Pancreas (tissue), 10 donors: ENCODE results near the gene ABCC9. TPM values are rescaled to one million over a fixed set of nuclear protein-coding genes. Genes with fewer than 3 reads are reported as not detected.
A peak's percentile ranks its signal among the peaks of the same experiment; 100 is the strongest.
"Not testable (repeated sequence)": the region's sequence is repeated elsewhere in the genome, so short reads cannot be mapped to it uniquely, and the experiment has no call there.

Experiments used
- ATAC-seq, 4 donors: fragments of 200-7000 bp; cut with Tn5 transposase; one replicate each; pipeline versions ENCODE4 v1.8.0 to v1.9.1; 2020; ENCODE audit warnings: mild to moderate bottlenecking in 4 of 4, moderate library complexity in 4 of 4
- DNase-seq, 6 donors: peaks; one replicate each; pipeline ENCODE4 v3.0.0-alpha.2; 2020
- FAIRE-seq: peaks from 2 replicates; lab custom pipeline; 2012; peaks lifted over from hg19 to GRCh38; lab: Jason Lieb, UNC
- H3K27ac ChIP-seq, 4 donors: fragments of 200-600 bp; sonication (generic); 1 replicate in 3 of 4; 2 replicates in 1 of 4; pipeline versions ENCODE4 v1.5.0 to v1.8.0; 2020
- H3K27me3 ChIP-seq, 4 donors: fragments of 200-600 bp; one replicate each; pipeline ENCODE4 v1.8.0; 2021
- H3K36me3 ChIP-seq, 3 donors: fragments of 200-600 bp; sonication (generic) in 1 of 3; one replicate each; pipeline versions ENCODE4 v1.5.0 to v1.8.0; 2020 to 2021
- H3K4me1 ChIP-seq, 3 donors: fragments of 200-600 bp; one replicate each; pipeline ENCODE4 v1.8.0; 2021
- H3K4me3 ChIP-seq, 4 donors: fragments of 200-600 bp; sonication (generic) in 2 of 4; one replicate each; pipeline versions ENCODE4 v1.5.0 to v1.8.0; 2020 to 2021
- H3K9me3 ChIP-seq, 4 donors: fragments of 200-600 bp; one replicate each; pipeline ENCODE4 v1.8.0; 2021
- WGBS, 2 donors: extraction: QIAGEN DNeasy Blood & Tissue Kit; methylation state at CpG; one replicate each; pipeline ENCODE4 v1.1.7; 2013; 5-methylcytosine and 5-hydroxymethylcytosine counted together
- intact Hi-C, 3 donors: fragments of 100-400 bp; cut with DNase I; formaldehyde crosslinking; loops; one replicate each; pipeline versions ENCODE4 v1.11.1 to v1.14.2; 2022
- polyA plus RNA-seq, 2 donors: library from polyadenylated mRNA; stranded (reverse); fragments of 200-250 nt; gene quantifications; one replicate each; pipeline ENCODE4 v1.2.3, GENCODE V29; 2013
- total RNA-seq, 6 donors: library from RNA; stranded (reverse); fragmentation: NEBNext Ultra II Directional in 4 of 6; extraction: Animal tissue kit (Norgen Biotek cat#: 25700) in 4 of 6; gene quantifications; one replicate each; pipeline versions ENCODE4 v1.2.1 to v1.2.4, GENCODE V29; 2021 to 2023
- TF ChIP-seq, protein P1 (sequence below), 4 donors: fragments of 200-600 bp; sonication (generic) in 3 of 4; IDR thresholded peaks; one replicate each; pipeline versions ENCODE4 v1.5.0 to v1.8.0; 2021; ENCODE audit warnings: antibody characterized with exemption in 4 of 4
- donor health status: healthy with polysubstance abuse.
- donor health status: DM: no; HTN: no; CAD: no; lungs with moderate emphysema.
- donor health status: DM: no; HTN: no; CAD: no.
- donor health status: control.
- donor health status: control.
- donor health status: Bipolar disorder and iron deficiency.
- donor health status: DM: yes; HTN: yes; CAD: no.
- donor health status: DM: no; HTN: no; CAD: no.
- donor health status: DM: no; HTN: no; CAD: no.
- donor health status: DM: yes; HTN: yes; CAD: no.

Gene ABCC9
- total and polyA plus RNA-seq, 8 donors, result 1.4 to 19.3 (median 5.5) TPM

DNA sequence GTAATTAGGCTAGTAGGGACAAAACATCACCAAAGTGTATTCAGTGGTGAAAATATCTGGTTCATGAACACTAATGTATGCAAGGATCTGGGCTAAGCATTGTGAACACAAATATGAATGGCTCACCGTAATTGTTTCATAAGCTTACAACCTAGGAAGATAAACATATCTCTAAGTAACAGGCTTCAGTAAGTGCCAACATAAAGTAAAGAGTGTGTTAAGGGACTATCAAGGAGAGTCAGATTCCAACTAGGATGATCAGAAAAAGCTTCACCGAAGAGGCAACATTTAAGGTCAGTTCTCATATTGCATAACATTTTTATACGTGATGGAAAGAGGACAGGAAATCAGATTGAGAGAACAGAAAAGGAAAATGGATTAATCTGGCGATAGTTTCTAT is 29.4 kb downstream of the ABCC9 start:
- no peaks in the 10 kb centered on the region for H3K27me3 ChIP-seq
- intact Hi-C loops, result no loop called here
- TF ChIP-seq, protein P1, sequence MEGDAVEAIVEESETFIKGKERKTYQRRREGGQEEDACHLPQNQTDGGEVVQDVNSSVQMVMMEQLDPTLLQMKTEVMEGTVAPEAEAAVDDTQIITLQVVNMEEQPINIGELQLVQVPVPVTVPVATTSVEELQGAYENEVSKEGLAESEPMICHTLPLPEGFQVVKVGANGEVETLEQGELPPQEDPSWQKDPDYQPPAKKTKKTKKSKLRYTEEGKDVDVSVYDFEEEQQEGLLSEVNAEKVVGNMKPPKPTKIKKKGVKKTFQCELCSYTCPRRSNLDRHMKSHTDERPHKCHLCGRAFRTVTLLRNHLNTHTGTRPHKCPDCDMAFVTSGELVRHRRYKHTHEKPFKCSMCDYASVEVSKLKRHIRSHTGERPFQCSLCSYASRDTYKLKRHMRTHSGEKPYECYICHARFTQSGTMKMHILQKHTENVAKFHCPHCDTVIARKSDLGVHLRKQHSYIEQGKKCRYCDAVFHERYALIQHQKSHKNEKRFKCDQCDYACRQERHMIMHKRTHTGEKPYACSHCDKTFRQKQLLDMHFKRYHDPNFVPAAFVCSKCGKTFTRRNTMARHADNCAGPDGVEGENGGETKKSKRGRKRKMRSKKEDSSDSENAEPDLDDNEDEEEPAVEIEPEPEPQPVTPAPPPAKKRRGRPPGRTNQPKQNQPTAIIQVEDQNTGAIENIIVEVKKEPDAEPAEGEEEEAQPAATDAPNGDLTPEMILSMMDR (IDR thresholded peaks at IDR 0.05), result no peak
- ATAC-seq (no peak), DNase-seq (no peak), FAIRE-seq (no peak)
- no peaks in the 10 kb centered on the region for H3K36me3 ChIP-seq
- H3K27ac ChIP-seq, result no peak overlapping the region
- H3K4me3 ChIP-seq, result no peak overlapping the region
- no peaks in the 10 kb centered on the region for H3K9me3 ChIP-seq
- 66 to 68% methylated on average over 4 of the region's 4 CpGs for WGBS, 2 donors
- H3K4me1 ChIP-seq, result no peaks in the 10 kb centered on the region

GRCh38 chr12:21910657-21911056 is 30.6 kb downstream of the ABCC9 start:
- no peak for ATAC-seq
- 78 to 82% methylated on average over 6 of the region's 6 CpGs for WGBS, 2 donors
- no peak for FAIRE-seq
- Histone ChIP-seq H3K4me3 (no peak overlapping the region), H3K4me1 (no peaks in the 10 kb centered on the region), H3K27me3 (no peaks in the 10 kb centered on the region), H3K27ac (no peak overlapping the region), H3K36me3 (no peaks in the 10 kb centered on the region), H3K9me3 (no peaks in the 10 kb centered on the region)
- DNase-seq, result no peak
- intact Hi-C loops, result no loop called here
- TF ChIP-seq, protein P1 (IDR thresholded peaks at IDR 0.05), result no peak

- TF ChIP-seq, protein P1 (IDR thresholded peaks at IDR 0.05), result no peak
- H3K36me3 ChIP-seq, result no peaks in the 10 kb centered on the region
- no peaks in the 10 kb centered on the region for H3K4me1 ChIP-seq
- DNase-seq (no peak), ATAC-seq (no peak), FAIRE-seq (no peak)
- H3K27ac ChIP-seq, result no peak overlapping the region
- H3K4me3 ChIP-seq, result no peak overlapping the region
- intact Hi-C loops, result no loop called here
- WGBS, 2 donors, result 87 to 91% methylated on average over 6 of the region's 6 CpGs
- no peaks in the 10 kb centered on the region for H3K9me3 ChIP-seq
- H3K27me3 ChIP-seq, result no peaks in the 10 kb centered on the region
Observed at GRCh38 chr12:21907948-21908837, 33.0 kb downstream of the ABCC9 start.

GRCh38 chr12:21906919-21907493 is 34.2 kb downstream of the ABCC9 start:
- H3K4me3 ChIP-seq, result no peak overlapping the region
- no peak for DNase-seq
- intact Hi-C loops, result no loop called here
- H3K27ac ChIP-seq, result no peak overlapping the region
- H3K27me3 ChIP-seq, result no peaks in the 10 kb centered on the region
- no peak for ATAC-seq
- no peak for FAIRE-seq
- TF ChIP-seq, protein P1 (IDR thresholded peaks at IDR 0.05), result no peak
- H3K4me1 ChIP-seq, result no peaks in the 10 kb centered on the region
- WGBS, 2 donors, result 91 to 94% methylated on average over 5 of the region's 5 CpGs
- H3K36me3 ChIP-seq, result no peaks in the 10 kb centered on the region
- no peaks in the 10 kb centered on the region for H3K9me3 ChIP-seq

DNA sequence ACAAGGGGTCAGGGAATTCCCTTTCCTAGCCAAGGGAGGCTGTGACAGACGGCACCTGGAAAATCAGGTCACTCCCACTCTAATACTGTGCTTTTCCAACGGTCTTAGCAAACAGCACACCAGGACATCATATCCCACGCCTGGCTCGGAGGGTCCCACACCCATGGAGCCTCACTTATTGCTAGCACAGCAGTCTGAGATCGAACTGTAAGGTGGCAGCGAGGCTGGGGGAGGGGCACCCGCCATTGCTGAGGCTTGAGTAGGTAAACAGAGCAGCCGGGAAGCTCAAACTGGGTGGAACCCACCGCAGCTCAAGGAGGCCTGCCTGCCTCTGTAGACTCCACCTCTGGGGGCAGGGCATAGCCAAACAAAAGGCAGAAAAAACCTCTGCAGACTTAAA is 41.7 kb downstream of the ABCC9 start:
- H3K27ac ChIP-seq, H3K27me3 ChIP-seq, H3K9me3 ChIP-seq, H3K4me1 ChIP-seq, H3K36me3 ChIP-seq, intact Hi-C loops, FAIRE-seq, H3K4me3 ChIP-seq, ATAC-seq: not testable (repeated sequence)
- peak in 2 of 6 donors; percentile 9 to 33 for DNase-seq
- 69 to 85% methylated on average over 8 to 9 of the region's 9 CpGs for WGBS, 2 donors
